ENCODE data around the gene TTLL6.

The TTLL6 gene

GRCh38 chr17:48757524-48757961, 59.5 kb downstream of the TTLL6 start:
- DNase-seq = no peak

DNA sequence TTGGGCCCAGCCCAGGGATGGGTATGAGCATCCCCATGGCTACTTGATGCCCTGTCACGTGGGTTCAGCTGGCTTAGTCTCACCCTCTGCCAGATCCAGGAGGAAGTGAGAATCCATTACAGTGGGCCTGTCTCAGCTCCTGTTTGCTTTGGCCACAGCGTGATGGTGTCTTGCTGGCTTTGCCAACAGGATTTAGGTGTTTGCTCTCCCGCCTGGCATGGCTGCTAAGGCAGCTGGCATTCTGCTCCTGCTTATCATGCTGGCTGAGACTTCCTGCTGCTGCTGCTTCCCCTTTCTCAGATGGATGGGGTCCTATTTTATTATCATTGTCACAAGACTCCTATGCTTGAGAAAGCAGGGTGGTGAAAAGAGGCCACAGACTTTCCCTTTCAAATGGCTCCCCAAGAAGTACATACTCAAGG, 60.2 kb downstream of the TTLL6 start:
- DNase-seq = no peak

GRCh38 chr17:48755356-48755755, 61.7 kb downstream of the TTLL6 start:
- no peak for DNase-seq

DNA sequence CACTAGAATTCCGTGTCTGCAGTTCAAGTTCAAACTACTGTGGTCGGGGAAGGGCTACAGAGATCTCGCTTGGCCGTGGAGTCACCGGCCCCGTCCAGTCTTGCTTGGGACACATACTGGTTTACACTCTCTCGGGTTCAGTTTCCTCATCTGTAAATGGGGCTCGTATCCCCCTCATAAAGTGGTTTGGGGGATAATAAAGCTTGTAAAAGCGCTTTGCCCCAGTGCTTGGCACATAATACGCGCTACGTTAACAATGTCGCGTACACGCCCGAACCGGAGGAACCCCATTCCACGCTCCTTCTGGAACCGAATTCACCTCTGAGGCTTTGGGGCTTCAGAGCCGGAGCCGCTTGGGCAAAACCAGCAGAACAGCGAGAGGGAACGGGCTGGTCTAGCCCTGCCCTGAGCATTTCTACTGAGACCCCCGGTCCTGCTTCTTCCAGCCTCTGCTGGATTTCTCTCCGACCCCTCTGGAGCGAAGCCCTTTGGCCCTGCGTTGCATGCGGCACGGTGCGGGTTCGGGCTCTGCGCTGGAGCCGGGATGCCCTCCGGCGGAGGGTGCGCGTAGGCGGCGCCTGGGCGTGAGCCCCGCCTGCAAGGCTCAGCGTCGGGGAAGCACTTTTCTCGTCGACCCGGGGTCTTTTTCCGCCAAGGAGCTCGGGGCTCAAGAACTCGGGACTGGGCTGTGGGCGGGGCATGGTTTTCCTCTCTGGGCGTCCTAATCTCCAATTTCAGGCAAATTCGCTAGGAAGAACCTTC, 62.3 kb downstream of the TTLL6 start:
- no peak for DNase-seq

DNA sequence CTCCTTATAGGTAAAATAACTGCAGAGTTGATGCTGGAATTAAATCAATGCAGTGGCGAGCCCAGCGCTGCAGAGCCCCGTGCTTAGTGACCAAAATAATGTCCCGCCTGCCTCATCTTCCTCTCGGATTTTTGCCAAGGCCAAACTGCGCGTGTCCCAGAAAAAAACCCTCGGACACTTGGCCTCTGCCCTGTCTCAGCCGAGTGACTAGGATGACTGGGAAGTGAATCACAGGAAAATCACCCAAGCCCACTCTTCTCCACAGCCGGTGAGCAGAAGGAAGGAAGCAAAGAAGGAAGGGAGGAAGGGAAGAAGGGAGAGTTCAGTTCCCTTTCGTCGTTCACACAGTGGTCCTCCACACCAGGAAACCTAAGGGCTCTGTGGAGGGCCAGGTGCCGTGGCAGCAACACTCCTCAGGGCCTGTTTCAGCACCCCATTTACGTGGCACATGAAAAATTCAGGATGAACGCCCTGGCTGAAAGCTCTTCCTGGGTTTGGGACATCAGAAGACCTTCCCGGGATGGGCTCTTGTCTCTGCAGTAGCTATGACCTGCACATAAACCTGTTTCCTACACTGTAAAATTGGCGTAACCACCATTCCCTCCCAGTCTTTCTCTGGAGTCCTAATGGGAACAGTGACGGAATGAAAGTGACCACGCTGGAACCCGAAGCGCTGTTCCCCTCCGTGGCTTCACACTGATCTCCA, 63.1 kb downstream of the TTLL6 start:
- no peak for DNase-seq

- no peak for DNase-seq
Observed at GRCh38 chr17:48752399-48753288, 64.4 kb downstream of the TTLL6 start.

DNA sequence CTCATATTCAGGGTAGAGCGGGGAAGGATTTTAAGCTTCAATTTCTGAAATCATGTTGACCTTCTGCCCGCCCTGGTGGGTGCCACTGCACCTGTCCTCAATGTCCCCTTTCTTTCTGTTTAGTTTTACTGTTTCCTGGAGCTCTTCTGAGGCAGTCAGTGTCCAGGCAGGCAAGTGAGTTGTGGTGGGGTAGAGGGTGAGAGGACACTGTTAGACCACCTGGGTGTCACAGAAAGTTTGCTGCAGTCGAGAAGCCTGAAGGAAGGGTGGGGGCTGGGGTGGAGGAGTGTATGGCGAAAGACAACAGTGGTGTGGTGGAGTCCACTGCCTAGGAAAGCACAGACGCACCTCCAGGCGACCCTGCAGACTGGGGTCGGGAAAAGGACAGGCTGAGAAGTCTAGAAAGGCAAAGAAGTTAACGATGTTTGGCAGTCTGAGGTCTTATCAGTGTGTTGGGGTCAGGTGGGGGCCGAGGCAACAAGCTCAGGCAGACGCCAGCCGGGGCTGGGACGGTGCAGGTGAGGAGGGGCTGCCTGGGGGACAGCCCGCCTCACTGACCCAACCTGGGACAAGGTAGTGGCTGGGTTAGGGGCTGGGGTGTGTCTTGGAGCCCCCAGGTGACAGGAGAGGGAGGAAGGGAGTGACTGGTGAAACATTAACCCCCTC, 65.2 kb downstream of the TTLL6 start:
- DNase-seq = no peak

- DNase-seq = no peak
Observed at GRCh38 chr17:48751172-48751571, 65.9 kb downstream of the TTLL6 start.

DNA sequence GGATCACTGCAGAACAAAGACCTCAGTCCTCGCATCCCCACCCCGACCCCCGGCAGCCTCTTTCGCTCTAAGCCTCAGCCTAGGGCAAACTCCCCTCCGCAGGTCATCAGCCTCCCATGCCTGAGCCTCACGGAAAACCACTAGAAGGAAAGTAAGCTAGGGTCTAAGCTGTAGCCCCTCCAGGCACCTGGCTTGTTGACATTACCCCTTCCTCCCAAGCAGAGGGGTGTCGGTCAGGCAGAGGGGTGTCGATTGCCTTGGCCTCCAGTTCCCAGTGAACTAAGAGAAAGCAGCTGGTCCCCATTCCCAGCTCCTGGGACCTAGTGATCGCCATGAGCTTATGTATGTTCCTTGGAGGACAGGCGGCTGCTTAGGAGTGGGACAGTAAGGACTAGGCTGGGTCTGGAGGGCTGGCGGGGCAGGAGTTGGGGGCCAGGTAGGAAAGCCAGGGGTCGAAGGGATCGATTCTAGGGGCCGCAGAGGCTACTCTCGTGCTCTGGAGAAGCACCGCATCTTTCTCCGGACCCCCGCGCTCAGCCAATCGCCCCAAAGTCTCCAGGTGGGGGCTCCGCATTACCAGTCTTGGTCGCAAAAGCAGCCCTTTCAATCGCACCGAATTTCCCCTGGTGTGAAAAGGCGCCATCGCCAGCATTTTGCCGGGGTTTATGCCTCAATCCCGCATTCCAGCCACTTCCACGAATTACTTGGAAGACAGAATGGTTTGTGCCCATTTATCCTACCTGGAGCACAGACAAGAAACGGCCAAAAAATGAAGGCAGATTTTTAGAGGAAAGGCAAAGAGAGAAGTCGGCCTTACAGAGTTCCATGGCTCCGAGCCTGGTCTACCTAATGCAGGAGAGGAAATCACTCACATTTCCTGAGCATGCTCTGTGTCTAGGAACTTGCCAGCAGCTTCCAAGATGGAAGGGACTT, 67.1 kb downstream of the TTLL6 start:
- DNase-seq = no peak

DNA sequence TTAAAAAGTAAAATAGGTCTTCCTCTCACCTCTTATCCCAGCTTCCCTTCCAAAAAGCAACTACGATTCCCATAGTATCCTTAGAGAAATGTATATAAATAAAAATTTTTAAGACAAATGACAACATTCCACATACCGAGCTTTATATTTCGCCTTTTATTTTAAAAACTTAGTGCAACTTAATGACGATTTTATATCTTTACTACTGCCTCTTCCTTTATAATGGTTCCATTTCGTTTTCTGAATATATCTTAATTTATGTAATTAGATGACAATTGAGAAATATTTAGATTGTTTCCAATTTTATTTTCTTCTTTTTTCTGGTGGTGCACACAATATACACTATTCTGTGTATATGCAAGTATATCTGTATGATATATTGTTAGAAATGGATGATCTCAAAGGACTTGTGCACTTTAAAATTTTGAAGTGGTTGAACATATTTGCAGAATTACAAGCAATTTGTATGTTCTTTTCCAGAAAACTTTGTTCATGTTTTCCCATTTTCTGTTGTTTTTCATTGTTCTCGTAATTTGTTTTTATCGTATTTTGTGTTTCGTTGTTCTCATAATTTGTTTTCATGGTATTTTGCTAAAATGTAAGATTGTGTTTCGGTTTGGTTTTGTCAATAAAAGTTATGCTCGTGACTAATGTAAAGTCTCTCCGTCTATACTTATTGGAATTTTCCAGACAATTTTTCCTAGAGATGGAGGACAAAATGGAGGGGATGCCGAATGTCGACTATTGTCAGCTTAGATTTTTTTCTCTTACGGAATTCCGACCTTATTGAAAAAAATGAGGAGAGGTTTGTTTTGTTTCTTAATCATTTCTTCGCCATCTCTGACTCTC, 68.1 kb downstream of the TTLL6 start:
- DNase-seq = no peak

- DNase-seq = no peak
Observed at GRCh38 chr17:48747445-48748363, 69.3 kb downstream of the TTLL6 start.

DNA sequence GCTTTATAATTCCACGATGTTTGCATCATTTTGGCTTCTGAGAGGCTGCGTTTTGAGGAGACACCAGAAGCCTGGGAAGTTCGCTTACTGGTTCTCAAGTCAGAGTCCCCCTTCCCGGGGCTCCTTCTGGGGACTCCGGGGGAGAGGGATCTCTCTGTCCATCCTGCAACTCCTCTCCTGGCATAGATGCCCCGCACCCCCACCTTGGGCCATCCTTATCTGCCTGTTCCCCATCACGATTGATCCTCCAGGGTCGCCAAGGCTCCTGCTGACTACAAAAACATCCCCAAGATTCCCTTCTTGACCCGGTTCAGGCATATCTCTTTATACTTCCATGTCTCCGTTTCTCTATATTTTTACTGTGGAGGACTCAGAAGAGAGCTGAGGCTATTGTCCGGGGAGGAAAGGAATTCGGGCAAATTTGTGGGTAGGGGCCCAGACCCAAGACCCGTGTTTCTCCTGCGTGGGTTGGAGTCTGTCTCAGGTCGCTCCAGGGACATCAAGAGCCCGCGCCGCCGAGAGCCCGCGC, 70.0 kb downstream of the TTLL6 start:
- no peak for DNase-seq

DNA sequence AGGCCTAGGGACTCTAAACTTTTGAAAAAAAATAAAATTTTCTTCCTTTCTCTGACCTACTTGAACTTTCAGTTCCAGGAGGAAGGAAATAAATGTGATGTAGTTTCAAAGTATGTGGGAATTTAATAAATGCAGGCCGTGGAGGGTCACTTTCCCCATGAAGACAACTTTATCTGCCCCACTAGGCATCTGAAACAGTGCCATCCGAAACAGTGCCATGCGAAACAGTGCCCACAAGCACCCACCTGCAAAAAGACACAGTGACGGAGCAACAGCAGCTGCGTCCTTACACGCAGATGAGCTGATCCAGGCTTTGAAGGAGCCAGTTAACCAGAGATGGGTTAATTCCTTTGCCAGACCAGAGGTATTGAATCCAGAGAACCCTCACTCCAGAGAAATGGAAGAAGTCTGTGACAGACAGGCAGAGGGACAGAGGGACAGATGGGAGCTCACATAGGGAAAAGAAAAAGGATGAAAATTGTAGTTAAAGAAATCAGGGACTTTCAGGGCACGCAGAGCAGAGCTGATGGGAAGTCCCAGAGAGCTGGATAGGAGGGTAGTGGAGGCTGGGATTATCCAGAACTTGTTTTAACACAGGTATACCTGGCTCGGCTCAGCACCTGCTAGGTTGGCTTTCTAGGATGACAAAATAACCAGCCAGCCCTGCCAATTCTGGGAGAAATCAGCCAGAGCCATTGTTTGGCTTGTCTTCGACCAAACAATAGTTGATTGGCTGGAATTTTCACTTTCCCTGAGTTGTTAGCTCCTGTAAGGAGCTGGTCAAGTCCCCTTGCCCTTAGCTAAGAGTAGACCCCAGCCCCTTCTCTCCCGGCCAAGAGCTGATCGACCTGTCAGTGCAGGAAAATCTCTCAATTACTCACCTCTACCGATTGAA, 71.4 kb downstream of the TTLL6 start:
- no peak for DNase-seq

DNA sequence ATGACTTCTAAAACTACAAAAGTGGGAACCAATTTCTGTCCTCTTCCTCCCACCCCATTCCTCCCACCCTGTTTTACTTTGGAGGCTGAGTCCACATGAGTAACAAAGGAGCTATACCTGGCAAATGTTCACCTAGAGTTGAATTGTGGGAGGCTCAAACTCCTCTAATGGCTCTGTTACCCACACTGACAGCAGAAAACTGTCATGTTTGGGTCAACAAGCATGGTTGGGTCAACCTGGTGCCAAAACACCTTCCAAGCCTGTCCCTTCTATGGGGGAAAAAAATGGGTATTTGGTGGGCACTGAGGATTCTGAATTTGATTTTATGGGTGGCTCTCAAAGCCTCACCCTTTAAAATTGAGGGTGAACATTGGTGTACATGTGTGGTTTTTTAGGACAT, 76.5 kb downstream of the TTLL6 start:
- no peak for DNase-seq

DNA sequence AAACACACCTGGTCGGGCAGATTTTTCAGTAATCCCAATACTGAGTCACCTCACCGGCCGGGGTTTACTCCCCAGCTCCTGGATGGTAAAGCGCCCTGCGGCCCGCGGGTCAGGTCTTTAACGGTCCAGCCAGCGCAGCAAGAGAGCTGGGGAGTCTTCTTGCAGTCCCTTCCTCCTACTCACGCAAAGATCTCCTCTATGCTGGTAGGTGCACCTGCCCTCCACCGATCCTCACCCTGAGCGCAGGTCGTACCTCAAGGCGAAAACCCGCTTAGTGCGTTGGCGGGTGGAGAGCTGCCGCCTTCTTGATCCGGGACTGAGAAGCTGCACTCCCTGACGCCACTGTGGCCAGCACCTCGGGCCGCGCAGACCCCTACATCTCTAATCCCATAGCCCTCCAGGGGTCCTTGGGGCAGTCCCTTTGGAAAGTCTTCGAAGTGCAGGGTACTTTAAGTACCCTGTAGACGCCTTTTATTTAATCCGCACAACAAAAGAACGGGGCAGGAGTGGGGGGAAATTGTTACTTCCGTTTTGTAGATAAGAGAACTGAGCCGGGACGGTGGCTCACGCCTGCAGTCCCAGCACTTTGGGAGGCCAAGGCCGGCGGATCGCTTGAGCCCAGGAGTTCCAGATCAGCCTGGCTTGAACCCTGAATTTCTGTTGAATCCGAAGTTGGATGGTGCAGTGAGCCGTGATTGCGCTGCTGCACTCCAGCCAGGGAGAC, 78.1 kb downstream of the TTLL6 start:
- DNase-seq = no peak

DNA sequence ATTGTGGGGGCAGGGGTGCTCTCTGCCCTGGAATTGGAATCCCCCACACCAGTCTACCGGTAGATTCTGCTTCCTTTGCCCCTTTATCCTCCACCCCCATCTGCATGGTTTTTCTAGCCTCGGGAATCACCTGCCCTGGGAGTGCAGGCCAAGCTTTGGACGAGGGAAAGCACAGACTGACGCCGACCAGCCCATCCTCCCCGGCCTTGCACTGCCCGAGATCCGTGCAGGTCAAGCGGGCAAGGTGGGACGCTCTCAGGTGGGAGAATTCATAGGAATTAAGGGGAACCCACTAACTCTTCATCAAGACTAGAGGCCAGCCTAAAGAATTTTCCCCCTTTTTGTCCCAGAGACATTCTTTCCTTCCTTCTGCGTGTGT, 78.6 kb downstream of the TTLL6 start:
- no peak for DNase-seq

DNA sequence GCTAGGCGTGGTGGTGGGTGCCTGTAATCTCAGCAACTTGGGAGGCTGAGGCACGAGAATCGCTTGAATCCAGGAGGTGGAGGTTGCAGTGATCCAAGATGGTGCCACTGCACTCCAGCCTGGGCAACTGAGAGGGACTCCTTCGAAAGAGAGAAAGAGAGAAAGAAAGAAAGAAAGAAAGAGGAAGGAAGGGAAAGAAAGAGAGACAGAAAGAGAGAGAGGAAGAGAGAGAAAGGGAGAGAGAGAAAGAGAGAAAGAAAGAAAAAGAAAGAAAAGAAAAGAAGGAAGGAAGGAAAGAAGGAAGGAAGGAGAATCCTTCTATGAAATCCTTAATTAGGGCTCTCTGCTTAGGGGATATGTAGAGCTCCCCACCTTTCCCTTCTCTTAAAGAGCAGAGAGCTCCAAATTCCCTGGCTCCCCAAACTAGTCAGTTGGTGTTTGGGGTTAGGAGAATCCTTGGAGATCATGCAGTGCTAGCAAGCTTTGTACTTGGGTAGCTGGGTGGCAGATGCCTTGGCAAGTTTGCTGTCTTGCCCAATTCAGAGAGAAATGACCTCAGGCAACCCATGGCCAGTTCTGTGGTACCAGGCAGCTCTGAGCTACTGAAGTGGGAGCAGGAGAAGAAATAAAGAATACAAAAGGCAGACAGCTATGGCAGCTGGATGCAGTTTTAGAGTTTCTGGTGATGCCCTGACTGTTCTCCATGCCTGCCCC, 79.5 kb downstream of the TTLL6 start:
- no peak for DNase-seq

Measured in CD4-positive, alpha-beta T cell treated with Interleukin-4 for 1 hour (primary cell).